ENCODE results near the gene PKP4.
A peak's percentile ranks its signal among the peaks of the same experiment; 100 is the strongest.
"Not testable (repeated sequence)": the region's sequence is repeated elsewhere in the genome, so short reads cannot be mapped to it uniquely, and the experiment has no call there.

Gene PKP4

DNA sequence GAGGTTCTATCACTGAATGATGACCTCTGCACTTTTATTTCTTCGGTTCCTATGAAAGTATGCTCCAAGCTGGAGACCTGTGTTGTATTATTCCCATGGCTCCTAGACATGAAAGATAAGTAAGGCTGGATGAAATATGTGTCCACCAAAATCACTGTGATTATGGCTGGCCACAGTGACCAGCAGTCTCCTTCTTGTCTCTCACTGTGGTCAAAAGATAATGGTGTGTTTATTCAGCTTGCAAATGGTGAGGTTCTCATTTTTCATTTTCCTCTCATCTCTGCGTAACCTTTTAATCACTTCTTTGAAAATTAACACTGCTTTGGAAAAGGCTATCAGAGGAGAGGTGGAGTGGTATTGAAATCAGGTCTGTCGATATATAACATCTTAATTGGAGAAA lies 230.6 kb downstream of the PKP4 start:
- no peak for DNase-seq (ENCODE audit: low spot score)

GRCh38 chr2:158688721-158689120 lies 232.0 kb downstream of the PKP4 start:
- DNase-seq (ENCODE audit: low spot score) = peak; percentile 34

GRCh38 chr2:158689391-158689790 lies 232.6 kb downstream of the PKP4 start:
- no peak for DNase-seq (ENCODE audit: low spot score)

DNA sequence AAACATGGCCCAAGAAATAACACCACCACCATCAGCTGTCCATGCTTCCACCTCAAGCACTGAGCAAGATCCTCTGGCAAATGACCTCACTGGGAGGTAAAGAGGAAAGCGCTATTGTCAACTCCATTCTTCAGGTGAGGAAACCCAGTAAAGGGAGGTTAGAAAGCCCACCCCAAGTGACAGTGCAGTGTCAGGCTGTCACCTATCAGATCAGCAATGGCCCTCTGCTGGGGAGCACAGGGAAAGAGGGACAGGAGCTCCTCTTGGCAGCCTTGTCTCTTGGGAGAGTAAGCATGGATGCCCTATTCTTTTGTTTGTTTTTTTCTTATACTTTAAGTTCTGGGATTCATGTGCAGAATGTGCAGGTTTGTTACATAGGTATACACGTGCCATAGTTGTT lies 234.1 kb downstream of the PKP4 start:
- no peak for DNase-seq (ENCODE audit: low spot score)

DNA sequence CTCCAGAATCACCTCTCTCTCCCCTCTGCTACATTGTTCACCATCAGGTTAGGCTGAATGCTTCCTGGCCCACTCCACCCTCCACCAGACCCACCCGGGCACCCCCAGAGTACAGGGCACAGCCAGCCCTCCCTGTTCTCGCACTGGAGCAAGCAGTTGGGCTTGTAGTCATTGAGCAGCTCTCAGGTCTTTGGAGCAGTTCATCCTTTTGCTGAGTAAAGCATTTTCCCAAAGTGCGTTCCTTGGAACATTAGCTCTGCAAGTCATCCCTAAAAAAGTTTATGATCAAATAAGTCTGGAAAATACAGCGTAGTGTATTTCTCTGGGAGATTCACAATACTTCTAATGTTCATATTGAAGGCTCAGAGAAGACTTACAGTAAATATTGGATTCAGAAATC lies 234.9 kb downstream of the PKP4 start:
- DNase-seq (ENCODE audit: low spot score) = no peak

- DNase-seq (ENCODE audit: low spot score) = no peak
Measured at GRCh38 chr2:158692372-158693103, 235.8 kb downstream of the PKP4 start.

DNA sequence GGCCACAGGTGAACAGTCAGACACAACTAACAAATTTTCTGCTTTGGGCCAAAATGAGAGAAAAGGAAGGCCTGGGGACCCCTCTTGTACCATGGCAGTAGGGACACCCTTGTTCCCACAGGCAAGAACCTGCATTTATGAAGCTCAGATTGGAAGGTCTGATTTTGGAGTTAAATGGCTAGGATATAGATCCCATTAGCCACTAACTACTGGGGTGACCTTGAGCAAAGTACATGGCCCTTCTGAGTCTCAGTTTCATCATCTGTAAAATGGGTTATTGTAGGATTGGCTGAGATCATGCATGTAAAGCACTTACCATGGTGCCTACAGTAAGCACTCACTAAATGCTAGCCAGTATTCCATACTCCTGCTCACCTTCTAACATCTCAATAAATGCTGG lies 236.7 kb downstream of the PKP4 start:
- no peak for DNase-seq (ENCODE audit: low spot score)

DNA sequence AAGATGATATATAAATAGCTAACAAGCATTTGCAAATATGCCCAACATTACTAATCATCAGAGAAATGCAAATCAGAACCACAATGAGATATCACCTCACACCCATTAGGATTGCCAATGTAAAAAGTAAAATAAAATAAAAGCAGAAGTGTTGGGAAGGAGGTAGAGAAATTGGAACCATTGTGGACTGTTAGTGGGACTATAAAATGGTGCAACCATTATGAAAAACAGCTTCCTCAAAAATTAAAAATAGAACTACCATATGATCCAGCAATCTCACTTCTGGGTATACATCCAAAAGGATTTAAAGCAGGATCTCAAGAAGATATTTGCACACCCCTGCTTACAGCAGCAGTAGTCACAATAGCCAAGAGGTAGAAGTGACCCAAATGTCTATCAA lies 238.6 kb downstream of the PKP4 start:
- no peak for DNase-seq (ENCODE audit: low spot score)

DNA sequence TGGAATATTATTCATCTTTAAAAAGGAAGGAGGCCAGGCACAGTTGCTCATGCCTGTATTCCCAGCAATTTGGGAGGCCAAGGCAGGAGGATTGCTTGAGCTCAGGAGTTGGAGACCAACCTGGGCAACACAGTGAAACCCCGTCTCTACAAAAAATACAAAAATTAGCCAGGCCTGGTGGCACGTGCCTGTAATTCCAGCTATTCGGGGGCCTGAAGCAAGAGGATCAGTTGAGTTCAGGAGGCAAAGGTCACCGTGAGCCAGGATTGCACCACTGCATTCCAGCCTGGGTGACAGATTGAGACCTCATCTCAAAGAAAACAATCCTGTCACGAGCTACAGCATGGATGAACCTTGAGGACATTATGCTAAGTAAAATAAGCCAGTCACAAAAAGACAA lies 239.0 kb downstream of the PKP4 start:
- DNase-seq (ENCODE audit: low spot score) = not testable (repeated sequence)

GRCh38 chr2:158699323-158699722 lies 242.6 kb downstream of the PKP4 start:
- no peak for DNase-seq (ENCODE audit: low spot score)

- no peak for DNase-seq (ENCODE audit: low spot score)
Measured at GRCh38 chr2:158701101-158701500, 244.3 kb downstream of the PKP4 start.

DNA sequence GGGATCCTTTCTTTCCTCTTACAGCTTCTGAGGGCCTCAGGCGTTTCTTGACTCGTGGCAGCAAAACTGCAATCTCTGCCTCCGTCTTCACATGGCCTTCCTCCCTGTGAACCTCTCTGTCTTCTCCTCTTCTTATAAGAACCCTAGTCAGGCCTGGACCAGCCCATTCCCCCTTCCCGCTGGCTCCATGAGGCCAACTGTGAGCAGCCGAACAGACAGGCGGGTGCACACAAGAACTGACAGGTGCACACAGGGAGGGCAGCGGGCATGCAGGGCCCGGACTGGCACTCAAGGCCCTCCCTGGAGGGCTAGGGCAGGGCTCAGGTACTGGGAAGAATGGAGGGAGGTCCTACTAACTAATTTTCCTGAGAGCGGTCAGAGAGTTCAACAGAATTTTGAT lies 246.0 kb downstream of the PKP4 start:
- DNase-seq (ENCODE audit: low spot score) = no peak

- not testable (repeated sequence) for DNase-seq (ENCODE audit: low spot score)
Measured at GRCh38 chr2:158704724-158705465, 248.1 kb downstream of the PKP4 start.

DNA sequence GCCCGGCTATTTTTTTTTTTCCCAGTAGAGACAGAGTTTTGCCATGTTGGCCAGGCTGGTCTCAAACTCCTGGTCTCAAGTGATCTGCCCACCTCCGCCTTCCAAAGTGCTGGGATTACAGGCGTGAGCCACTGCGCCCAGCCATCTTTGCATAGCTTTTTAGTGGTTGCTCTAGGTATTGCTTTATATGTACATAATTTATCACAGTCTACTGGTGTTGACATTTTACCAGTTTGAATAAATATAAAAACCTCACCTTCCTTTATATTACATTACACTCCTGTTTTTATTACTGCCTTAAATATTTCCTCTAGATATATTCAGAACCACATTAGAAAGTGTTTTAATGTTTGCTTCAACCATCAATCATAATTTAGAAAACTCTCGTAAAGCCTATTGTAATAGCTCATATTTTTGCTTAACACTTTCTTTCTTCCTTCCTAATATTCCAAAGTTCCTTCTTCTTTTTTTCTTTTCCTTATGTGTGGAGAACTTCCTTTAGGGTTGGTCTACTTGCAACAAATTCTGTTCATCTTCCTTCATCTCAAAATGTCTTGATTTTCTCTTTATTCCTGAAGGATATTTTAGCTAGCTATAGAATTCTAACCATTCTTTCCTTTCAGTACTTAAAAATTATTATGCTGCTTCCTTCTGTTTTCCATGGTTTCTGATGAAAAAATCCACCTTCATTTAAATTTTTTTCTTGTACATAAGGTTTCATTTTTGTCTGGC lies 256.2 kb downstream of the PKP4 start:
- DNase-seq (ENCODE audit: low spot score) = no peak

DNA sequence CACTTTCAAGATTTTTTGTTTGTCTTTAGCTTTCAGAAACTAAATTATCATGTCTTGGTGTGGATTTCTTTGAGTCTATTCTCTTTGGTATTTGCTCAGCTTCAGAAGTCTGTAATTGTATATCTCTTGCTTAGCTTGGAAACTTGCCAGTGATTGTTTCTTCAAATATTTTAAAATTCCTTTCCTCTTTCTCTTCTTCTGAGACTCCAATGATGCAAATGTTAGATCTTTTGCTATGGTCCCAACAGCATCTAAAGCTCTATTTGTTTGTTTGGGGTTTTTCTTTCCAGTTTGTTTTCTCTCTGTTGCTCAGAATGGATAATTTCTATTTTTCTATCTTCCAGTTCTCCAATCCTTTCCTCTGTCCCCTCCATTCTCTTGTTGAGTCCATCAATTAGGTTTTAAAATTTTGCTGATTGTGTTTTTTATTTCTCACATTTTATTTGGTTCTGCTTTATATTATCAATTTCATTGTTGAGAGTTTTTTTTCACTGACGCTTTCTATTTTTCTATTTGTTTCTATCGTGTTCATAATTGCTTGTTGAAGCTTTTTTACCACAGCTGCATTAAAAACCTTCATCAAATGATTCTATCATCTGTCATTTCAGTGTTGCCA lies 256.9 kb downstream of the PKP4 start:
- no peak for DNase-seq (ENCODE audit: low spot score)

GRCh38 chr2:158714420-158714819 lies 257.7 kb downstream of the PKP4 start:
- no peak for DNase-seq (ENCODE audit: low spot score)

GRCh38 chr2:158715357-158715756 lies 258.6 kb downstream of the PKP4 start:
- no peak for DNase-seq (ENCODE audit: low spot score)

GRCh38 chr2:158716121-158716791 lies 259.5 kb downstream of the PKP4 start:
- DNase-seq (ENCODE audit: low spot score) = no peak

DNA sequence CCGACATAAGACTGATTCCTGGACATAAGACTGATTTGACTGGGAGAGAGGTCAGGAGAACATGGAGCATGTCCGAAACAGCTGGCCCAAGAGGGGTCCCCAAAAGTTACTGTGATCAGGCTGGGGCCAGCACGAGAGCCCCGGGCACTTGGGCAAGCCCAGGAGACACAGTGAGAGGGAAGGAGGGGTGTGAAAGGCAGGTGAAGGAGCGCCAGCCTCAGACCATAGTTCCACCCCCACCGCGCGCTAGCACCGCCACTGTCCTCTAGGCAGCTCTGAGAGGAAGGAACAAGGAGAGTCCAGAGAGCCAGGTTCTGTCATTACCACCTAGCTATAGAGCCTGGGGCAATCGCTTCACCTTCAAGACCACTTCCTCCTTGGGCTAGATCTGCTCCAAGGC lies 260.2 kb downstream of the PKP4 start:
- DNase-seq (ENCODE audit: low spot score) = no peak

DNA sequence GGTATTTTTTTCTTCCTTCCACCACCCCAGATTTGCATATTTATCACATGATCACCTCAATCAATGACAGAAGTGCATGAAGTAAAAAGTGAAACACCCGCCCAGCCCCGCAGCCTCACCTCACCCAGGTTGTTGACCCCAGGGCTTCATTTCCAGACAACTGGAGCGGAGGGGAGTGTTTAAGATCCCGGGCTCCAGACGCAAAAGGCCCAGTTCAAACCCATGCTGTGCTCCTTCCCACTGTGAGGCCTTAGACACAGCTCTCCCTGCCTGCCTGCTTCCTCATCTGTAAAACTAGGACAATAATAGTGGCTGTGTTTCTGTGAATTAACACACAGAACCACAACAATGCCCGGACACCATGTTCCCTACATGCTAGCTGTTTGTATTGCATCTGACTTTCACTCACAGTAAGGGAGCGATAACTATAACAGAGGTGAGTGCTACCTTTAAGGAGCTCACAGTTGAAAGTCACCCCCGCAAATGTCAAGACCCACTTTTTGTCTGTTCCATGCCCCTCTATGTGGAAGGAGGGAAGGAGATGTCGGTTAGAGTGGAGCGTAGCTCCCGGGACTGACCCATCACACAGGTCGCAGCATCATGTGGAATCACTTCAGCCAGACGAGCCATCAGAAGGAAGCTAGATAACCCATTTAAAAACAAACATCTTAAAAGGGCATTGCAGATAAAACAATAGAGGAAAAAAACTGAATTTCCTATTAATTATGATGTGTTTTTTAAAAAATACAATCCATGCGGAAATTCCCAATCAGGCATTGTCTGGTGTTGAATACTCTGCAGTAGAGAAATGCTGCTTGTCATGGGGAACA lies 260.8 kb downstream of the PKP4 start:
- DNase-seq (ENCODE audit: low spot score) = no peak

GRCh38 chr2:158718196-158718585 lies 261.4 kb downstream of the PKP4 start:
- DNase-seq (ENCODE audit: low spot score) = no peak

Data from RKO (cell line).